ENCODE results near the gene ITGA5.

Gene ITGA5

DNA sequence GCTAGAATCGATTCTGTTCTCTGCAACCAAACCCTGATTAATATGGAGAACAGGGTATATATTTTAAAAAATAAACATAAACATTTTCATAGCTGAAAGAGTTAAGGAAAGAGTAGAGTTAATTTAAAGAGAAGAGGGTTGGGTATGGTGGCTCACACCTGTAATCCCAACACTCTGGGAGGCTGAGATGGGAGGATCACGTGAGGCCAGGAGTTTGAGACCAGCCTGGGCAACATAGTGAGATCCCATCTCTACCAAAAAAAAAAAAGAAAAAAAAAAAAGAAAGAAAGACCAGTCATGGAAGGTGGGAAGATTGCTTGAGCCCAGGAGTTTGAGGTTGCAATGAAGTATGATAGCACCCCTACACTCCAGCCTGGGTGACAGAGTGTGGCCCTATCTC, 28.9 kb upstream of the ITGA5 start:
- Histone ChIP-seq H3F3A (ENCODE audit: insufficient read depth) (no peaks in the 10 kb centered on the region), H2AFZ (ENCODE audit: low read depth, low read length, severe bottlenecking) (no peak overlapping the region), H3K9ac (ENCODE audit: low read length) (no peak overlapping the region), H3K27ac (ENCODE audit: low read depth, low read length) (no peak overlapping the region), H3K4me2 (ENCODE audit: low read depth, low read length, poor library complexity, severe bottlenecking) (no peak overlapping the region), H3K79me2 (ENCODE audit: insufficient read depth, low read length) (no peaks in the 10 kb centered on the region), H3K9me2 (replicated peaks; ENCODE audit: insufficient read depth, low read length) (no peaks in the 10 kb centered on the region), H4K20me1 (ENCODE audit: low read depth, low read length) (no peaks in the 10 kb centered on the region), H3K27me3 (ENCODE audit: low read length) (no peaks in the 10 kb centered on the region), H3K4me3 (ENCODE audit: insufficient read depth, low read length, poor library complexity, severe bottlenecking) (no peak overlapping the region), H3K9me3 (ENCODE audit: insufficient read depth, low read length) (no peaks in the 10 kb centered on the region), H3K36me3 (ENCODE audit: low read length) (no peaks in the 10 kb centered on the region)
- TF ChIP-seq, protein P1, sequence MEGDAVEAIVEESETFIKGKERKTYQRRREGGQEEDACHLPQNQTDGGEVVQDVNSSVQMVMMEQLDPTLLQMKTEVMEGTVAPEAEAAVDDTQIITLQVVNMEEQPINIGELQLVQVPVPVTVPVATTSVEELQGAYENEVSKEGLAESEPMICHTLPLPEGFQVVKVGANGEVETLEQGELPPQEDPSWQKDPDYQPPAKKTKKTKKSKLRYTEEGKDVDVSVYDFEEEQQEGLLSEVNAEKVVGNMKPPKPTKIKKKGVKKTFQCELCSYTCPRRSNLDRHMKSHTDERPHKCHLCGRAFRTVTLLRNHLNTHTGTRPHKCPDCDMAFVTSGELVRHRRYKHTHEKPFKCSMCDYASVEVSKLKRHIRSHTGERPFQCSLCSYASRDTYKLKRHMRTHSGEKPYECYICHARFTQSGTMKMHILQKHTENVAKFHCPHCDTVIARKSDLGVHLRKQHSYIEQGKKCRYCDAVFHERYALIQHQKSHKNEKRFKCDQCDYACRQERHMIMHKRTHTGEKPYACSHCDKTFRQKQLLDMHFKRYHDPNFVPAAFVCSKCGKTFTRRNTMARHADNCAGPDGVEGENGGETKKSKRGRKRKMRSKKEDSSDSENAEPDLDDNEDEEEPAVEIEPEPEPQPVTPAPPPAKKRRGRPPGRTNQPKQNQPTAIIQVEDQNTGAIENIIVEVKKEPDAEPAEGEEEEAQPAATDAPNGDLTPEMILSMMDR (IDR thresholded peaks at IDR 0.05; ENCODE audit: insufficient read depth, low read length, poor library complexity, severe bottlenecking): no peak
- no peak for TF ChIP-seq EZH2phosphoT487 (conservative IDR thresholded peaks at IDR 0.05; ENCODE audit: low read length)

DNA sequence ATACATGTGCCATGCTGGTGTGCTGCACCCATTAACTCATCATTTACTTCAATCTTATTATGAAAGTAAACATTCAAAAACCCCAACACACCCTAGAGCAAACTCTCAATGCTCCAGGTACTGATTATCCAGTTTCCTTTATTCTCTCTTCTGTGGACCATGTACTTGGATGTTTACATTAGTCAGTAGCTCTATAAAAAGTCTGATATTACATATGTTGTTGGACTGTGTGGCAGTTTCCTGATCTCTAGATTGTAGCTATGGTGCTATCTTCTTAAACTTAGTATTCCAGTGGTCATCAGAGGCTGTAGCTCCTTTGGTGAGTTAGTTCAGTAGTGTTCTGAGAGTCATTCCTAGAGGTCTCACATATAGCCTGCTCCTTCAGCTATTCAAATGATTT, 25.1 kb upstream of the ITGA5 start:
- no peaks in the 10 kb centered on the region for H3K79me2 ChIP-seq (ENCODE audit: insufficient read depth, low read length)
- no peaks in the 10 kb centered on the region for H3K27me3 ChIP-seq (ENCODE audit: low read length)
- no peaks in the 10 kb centered on the region for H3K9me2 ChIP-seq (replicated peaks; ENCODE audit: insufficient read depth, low read length)
- H4K20me1 ChIP-seq (ENCODE audit: low read depth, low read length): no peaks in the 10 kb centered on the region
- no peaks in the 10 kb centered on the region for H3K36me3 ChIP-seq (ENCODE audit: low read length)
- H3K9ac ChIP-seq (ENCODE audit: low read length): no peak overlapping the region
- no peak overlapping the region for H3K4me2 ChIP-seq (ENCODE audit: low read depth, low read length, poor library complexity, severe bottlenecking)
- no peak overlapping the region for H3K27ac ChIP-seq (ENCODE audit: low read depth, low read length)
- TF ChIP-seq EZH2phosphoT487 (conservative IDR thresholded peaks at IDR 0.05; ENCODE audit: low read length): no peak
- TF ChIP-seq, protein P1 (IDR thresholded peaks at IDR 0.05; ENCODE audit: insufficient read depth, low read length, poor library complexity, severe bottlenecking): no peak
- no peaks in the 10 kb centered on the region for H3K9me3 ChIP-seq (ENCODE audit: insufficient read depth, low read length)
- H2AFZ ChIP-seq (ENCODE audit: low read depth, low read length, severe bottlenecking): no peak overlapping the region
- H3K4me3 ChIP-seq (ENCODE audit: insufficient read depth, low read length, poor library complexity, severe bottlenecking): no peak overlapping the region
- H3F3A ChIP-seq (ENCODE audit: insufficient read depth): no peaks in the 10 kb centered on the region

DNA sequence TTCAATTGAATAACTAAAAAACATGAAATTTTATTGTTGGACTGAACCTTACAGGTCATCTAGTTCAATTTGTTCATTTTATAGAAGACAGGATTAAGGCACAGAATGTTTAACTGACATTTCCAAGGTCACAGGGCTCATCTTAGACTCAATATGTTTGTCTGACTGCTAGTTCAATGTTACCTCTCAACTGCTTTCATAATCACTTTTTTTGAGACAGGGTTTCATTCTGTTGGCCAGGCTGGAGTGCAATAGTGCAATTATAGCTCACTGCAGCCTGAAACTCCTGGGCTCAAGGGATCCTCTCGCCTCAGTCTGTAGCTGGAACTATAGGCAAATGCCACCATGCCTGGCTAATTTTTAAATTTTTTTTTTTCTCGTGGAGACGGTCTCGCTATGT, 24.4 kb upstream of the ITGA5 start:
- Histone ChIP-seq H4K20me1 (ENCODE audit: low read depth, low read length) (no peaks in the 10 kb centered on the region), H3K27me3 (ENCODE audit: low read length) (no peaks in the 10 kb centered on the region), H3F3A (ENCODE audit: insufficient read depth) (no peaks in the 10 kb centered on the region), H3K9me3 (ENCODE audit: insufficient read depth, low read length) (no peaks in the 10 kb centered on the region), H3K79me2 (ENCODE audit: insufficient read depth, low read length) (no peaks in the 10 kb centered on the region), H3K9ac (ENCODE audit: low read length) (no peak overlapping the region), H3K9me2 (replicated peaks; ENCODE audit: insufficient read depth, low read length) (no peaks in the 10 kb centered on the region), H2AFZ (ENCODE audit: low read depth, low read length, severe bottlenecking) (no peak overlapping the region), H3K4me2 (ENCODE audit: low read depth, low read length, poor library complexity, severe bottlenecking) (no peak overlapping the region), H3K36me3 (ENCODE audit: low read length) (no peaks in the 10 kb centered on the region), H3K4me3 (ENCODE audit: insufficient read depth, low read length, poor library complexity, severe bottlenecking) (no peak overlapping the region), H3K27ac (ENCODE audit: low read depth, low read length) (no peak overlapping the region)
- TF ChIP-seq, protein P1 (IDR thresholded peaks at IDR 0.05; ENCODE audit: insufficient read depth, low read length, poor library complexity, severe bottlenecking): no peak
- TF ChIP-seq EZH2phosphoT487 (conservative IDR thresholded peaks at IDR 0.05; ENCODE audit: low read length): no peak
